ENCODE measurements around the gene PAX5.

DNA sequence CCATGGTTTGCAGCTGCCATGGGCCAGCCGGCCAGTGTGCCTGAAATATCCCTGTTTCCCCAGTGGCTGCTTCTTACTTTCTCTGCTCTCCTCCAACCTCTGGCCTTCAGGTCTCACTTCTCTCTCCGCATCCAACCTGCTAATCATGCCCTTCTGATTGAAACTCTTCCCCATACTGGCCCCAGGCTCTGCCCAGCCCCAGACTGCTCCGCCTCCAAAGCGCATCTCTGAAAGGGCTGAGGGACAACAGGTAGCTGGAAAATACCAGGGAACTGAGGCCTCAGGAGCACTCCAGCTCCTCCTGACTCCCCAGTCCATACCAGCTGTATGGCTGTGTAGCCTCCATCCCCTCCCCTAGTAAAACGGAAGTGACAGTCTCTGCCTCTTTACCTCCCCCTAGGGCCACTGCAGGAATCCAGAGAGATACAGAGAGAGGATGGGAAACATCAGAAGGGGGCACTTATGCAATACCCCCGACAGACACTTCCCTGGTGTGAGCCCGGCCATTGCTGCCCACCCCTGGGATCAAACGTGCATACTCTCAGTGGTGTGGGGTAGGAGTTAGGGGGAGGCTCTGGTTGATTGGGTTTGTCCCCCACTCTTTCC lies 34.2 kb downstream of the PAX5 start:
- TF ChIP-seq, protein P1, sequence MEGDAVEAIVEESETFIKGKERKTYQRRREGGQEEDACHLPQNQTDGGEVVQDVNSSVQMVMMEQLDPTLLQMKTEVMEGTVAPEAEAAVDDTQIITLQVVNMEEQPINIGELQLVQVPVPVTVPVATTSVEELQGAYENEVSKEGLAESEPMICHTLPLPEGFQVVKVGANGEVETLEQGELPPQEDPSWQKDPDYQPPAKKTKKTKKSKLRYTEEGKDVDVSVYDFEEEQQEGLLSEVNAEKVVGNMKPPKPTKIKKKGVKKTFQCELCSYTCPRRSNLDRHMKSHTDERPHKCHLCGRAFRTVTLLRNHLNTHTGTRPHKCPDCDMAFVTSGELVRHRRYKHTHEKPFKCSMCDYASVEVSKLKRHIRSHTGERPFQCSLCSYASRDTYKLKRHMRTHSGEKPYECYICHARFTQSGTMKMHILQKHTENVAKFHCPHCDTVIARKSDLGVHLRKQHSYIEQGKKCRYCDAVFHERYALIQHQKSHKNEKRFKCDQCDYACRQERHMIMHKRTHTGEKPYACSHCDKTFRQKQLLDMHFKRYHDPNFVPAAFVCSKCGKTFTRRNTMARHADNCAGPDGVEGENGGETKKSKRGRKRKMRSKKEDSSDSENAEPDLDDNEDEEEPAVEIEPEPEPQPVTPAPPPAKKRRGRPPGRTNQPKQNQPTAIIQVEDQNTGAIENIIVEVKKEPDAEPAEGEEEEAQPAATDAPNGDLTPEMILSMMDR (IDR thresholded peaks at IDR 0.05) = no peak
- TF ChIP-seq POLR2A (IDR thresholded peaks at IDR 0.05) (no peak), EP300 (IDR thresholded peaks at IDR 0.05) (no peak)
